IMR-90 (cell line): ENCODE data around the gene TXNRD1. TPM values are rescaled to one million over a fixed set of nuclear protein-coding genes. Genes with fewer than 3 reads are reported as not detected.

Experiments
- ELK1 ChIP-seq: fragments of 150-350 bp; IDR thresholded peaks from 2 replicates; pipeline ENCODE4 v1.6.1; 2016; ENCODE audit warnings: low read depth, mild to moderate bottlenecking, low read length, moderate library complexity, borderline replicate concordance
- MAZ ChIP-seq: IDR thresholded peaks from 2 replicates; pipeline ENCODE4 v1.6.1; 2012; ENCODE audit warnings: low read depth, mild to moderate bottlenecking, low read length, improper control_type of control experiment, moderate library complexity, borderline replicate concordance
- polyA plus RNA-seq, 3 experiments: library from polyadenylated mRNA; depleted of rRNA; stranded (reverse); fragments of >200 nt; gene quantifications; 2 replicates each; pipeline ENCODE4 v1.2.3, GENCODE V29; 2012; ENCODE audit warnings: low replicate concordance in 1 of 3
- total RNA-seq: library from RNA; depleted of rRNA; stranded (reverse); fragments of >200 nt; gene quantifications from 2 replicates; pipeline ENCODE4 v1.2.3, GENCODE V29; 2012

Gene TXNRD1
- total and polyA plus RNA-seq, 2 of the 4 experiments (the other 2 are of a cell fraction), result 379 to 582 TPM

GRCh38 chr12:104286516-104287482, 71.2 kb downstream of the TXNRD1 start (continued):
- TF ChIP-seq ELK1 (no peak), MAZ (no peak)
